Omental fat pad (tissue), 4 donors: ENCODE results near the gene TP63. TPM values are rescaled to one million over a fixed set of nuclear protein-coding genes. Genes with fewer than 3 reads are reported as not detected.

ENCODE experiments used
- ATAC-seq: fragments of 150-250 bp; one replicate; pipeline ENCODE4 v1.9.1; 2016; ENCODE audit warnings: mild to moderate bottlenecking, moderate library complexity; ENCODE audit not compliant: low FRiP score
- DNase-seq: peaks from one replicate; pipeline ENCODE4 v3.0.0-alpha.2; 2019; ENCODE audit warnings: low spot score
- CTCF ChIP-seq, 3 donors: fragments of 450-650 bp; IDR thresholded peaks; one replicate each; pipeline ENCODE4 v1.5.1; 2016 to 2017; ENCODE audit warnings: antibody characterized with exemption in 3 of 3, mild to moderate bottlenecking in 3 of 3, moderate library complexity in 2 of 3
- small RNA-seq: library from RNA; depleted of rRNA; stranded (forward); fragments of <200 nt; gene quantifications from one replicate; pipeline ENCODE3, GENCODE V24; 2016
- total RNA-seq, 4 donors: library from RNA; depleted of rRNA; stranded (reverse); fragments of >200 nt; gene quantifications; one replicate each; pipeline ENCODE4 v1.1.0, GENCODE V29; 2016

Gene TP63
- total RNA-seq, 4 donors from 2014 or later = 0.19 to 0.24 TPM; not detected in 2

- no peak for TF ChIP-seq CTCF (IDR thresholded peaks at IDR 0.05)
- DNase-seq (no peak), ATAC-seq (no peak)
These were observed 309.9 kb downstream of the TP63 start for GRCh38 chr3:189941125-189941524.

- ATAC-seq = no peak
- no peak for DNase-seq
These were observed 310.5 kb downstream of the TP63 start for GRCh38 chr3:189941679-189942078.

GRCh38 chr3:189942948-189943347 is 311.8 kb downstream of the TP63 start:
- no peak for TF ChIP-seq CTCF (IDR thresholded peaks at IDR 0.05)
- ATAC-seq = no peak
- no peak for DNase-seq

More at GRCh38 chr3:189941679-189942078, 310.5 kb downstream of the TP63 start:
- TF ChIP-seq CTCF (IDR thresholded peaks at IDR 0.05) = no peak

GRCh38 chr3:189944285-189945145 is 313.3 kb downstream of the TP63 start:
- DNase-seq (no peak), ATAC-seq (no peak)
- TF ChIP-seq CTCF (IDR thresholded peaks at IDR 0.05) = no peak

- ATAC-seq (no peak), DNase-seq (no peak)
- no peak for TF ChIP-seq CTCF (IDR thresholded peaks at IDR 0.05)
These were observed 314.9 kb downstream of the TP63 start for GRCh38 chr3:189945935-189946709.

Small RNA genes within 50 kb of the gene (small RNA-seq; reads per million reads assigned to genes)
- gene AC078809.1 (not detected), gene MIR944 (not detected)
